ENCODE results near the gene TJAP1.
"Not testable (repeated sequence)": the region's sequence is repeated elsewhere in the genome, so short reads cannot be mapped to it uniquely, and the experiment has no call there.

TJAP1 gene

GRCh38 chr6:43481591-43482236 lies 4.3 kb downstream of the TJAP1 start:
- no peak for DNase-seq (ENCODE audit: low spot score)

- DNase-seq (ENCODE audit: low spot score) = no peak
These were observed 11.4 kb downstream of the TJAP1 start for GRCh38 chr6:43488667-43489276.

DNA sequence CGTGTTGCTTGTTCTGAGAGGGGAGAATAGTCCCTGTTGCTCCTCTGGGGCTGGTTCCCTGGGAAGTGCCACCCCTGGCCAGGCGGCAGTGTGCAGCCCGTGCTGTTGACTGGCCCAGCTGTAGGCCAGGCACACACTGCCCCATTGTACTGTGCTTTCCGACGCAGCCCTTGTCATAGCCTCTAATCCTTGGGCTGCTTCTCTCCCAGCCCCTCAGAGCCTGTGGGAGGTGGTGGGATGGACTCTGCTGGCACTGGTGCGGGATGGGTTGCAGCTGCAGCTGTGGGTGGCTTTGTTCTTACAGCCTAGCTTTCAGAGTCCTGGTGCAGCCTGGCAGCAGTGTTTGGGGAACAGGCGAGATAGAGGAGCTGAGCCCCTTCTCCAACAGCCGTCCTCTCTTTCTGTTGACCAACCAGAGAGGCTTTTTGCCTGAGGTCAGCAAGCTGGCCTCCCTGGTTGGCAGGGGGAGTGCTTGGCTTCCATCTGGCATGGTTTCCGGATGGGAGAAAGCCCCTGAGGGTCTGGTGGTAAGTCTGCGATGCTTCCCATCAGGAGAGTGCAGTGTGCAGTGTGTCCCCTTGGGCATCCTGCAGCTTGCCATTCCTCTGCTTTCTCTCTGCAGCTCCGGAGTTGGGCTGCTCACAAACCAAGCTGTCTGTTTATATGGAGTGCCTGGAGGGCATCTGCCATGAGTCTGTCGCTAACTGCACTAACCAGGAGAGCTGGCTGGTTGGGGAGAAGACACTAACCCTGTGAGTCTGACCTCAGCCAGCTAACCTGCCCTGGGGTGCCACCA lies 12.1 kb downstream of the TJAP1 start:
- no peak for DNase-seq (ENCODE audit: low spot score)

DNA sequence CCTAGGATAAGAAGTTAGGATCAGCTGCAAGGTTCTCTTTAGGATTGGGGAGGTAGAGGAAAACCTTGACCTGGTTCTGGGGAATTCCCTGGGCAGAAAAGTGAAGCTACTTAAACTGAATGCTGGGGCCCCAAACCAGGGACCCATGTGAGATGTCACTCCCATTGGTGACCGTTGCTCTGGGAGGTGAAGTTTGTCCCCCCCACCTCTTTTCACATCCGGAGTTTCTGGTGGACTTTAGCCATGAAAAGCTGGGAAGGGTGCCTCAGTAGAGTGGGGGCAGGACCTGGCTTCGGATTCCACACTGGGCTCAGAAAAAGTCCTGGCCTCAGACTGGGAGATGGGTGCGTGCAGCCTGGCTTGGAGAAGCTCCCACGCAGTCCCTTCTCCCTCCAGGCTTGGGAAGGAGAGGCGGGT lies 13.2 kb downstream of the TJAP1 start:
- no peak for DNase-seq (ENCODE audit: low spot score)

DNA sequence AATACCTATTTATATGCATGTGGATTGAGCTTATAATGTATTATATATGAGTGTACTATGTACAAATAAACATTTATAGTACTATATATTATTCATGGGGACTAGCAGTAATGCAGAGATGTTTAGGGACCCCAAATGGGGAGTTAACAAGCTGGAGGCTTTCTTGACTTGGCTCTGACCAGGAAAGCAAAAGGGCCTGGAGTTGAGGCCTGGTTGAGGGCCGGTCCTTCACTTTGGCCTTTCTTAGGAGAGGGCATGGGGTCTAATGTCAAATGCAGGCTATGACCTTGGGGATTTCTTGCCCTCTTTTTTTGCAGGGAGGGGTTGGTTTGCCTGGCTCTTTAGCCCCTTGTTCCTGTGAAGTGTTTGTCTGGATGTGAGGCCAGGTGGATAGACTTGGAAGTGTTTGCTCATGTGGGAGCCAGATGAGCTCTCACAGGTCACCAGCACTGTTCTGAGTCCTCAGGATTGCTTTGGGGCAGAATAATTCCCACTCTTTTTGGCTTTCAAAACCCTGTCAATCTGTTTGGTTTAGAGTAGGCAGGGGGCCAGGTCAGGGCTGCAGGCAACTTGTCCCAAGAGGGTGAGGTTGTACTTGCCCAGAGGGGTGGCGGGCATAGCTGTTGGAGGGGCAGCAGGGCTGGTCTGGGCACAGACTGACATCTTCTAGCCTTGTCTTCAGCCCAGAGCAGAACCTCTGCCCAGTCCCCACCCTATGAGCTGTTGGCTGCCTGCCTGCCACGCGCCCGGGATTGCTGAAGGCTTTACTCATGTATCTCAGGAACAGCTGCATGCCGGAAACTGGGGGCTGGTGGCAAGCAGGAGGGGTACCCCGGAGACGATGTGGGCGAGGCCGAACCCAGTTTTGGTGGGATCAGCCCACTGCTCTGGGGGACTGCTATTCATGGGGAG lies 14.6 kb downstream of the TJAP1 start:
- DNase-seq (ENCODE audit: low spot score) = no peak

DNA sequence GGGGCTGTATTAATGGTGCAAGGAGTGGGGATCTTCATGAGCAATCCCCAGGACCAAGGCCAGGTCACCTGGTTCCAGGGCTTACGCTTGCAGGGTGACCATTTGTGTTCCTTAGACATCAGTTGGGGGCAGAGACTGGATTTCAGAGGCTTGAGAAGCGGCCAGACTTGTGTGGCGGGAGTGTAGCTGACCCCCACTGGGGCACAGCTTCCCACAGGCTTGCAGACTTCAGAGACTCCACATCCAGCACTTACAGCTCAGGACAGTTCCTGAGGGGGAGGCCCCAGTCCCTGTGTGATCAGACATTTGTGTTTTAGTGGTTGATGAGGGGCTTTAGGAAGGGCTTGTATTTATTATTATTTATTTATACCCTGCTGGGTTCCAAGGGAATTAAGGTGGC lies 15.3 kb downstream of the TJAP1 start:
- DNase-seq (ENCODE audit: low spot score) = no peak

DNA sequence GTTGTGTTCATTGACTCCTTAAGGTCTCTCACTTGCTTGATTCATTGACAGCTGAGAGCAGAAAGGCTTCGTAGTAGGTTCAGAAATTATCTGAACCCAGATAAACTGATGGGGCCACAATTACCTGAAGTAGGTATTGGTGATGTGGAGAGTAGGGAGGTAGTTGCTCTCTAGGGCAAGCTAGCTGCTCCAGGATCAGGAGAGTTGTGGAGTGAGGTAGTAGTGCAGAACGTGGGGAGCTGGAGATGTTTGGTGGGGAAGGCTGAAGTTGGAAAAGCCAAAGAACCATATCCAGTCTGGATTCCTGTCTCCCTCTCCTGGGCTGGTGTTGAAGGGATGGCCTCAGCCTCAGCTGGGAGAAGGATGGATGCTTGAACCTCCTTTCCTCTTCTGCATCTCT lies 15.9 kb downstream of the TJAP1 start:
- DNase-seq (ENCODE audit: low spot score) = no peak

- no peak for DNase-seq (ENCODE audit: low spot score)
These were observed 16.5 kb downstream of the TJAP1 start for GRCh38 chr6:43493833-43494232.

DNA sequence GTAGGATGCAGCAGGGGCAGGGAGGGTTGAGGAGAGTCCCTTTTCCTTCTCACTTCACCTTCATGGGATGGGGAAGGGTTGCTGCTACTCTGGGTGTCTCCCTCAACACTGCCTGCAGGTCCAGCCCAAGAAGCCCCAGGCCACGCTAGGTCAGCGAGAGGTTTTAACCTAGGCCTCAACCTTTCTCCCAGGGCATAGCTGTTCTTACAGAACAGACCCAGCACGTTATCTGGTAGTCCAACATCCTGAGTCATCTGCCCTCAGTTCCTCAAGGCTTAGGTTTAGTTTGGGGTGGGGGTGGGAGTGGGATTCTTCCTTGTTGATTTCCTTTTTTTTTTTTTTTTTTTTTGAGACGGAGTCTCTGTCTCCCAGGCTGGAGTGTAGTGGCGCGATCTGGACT lies 17.0 kb downstream of the TJAP1 start:
- DNase-seq (ENCODE audit: low spot score) = no peak

DNA sequence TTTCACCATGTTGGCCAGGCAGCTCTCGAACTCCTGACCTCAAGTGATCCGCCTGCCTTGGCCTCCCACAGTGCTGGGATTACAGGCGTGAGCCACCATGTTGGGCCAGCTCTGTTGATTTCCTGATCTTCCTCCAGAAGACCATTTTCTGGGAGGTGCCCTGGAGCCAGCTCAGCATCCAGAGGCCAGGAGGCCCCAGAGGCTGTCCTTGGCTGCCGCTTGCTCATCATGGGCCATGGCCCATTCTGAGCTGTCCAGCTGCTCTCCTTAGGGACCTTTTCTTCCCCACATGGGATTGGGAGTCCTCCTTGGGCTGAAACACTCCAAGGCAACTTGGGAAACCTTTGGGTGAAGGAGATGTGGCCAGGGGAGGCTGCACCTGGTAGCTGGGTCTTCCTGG lies 17.4 kb downstream of the TJAP1 start:
- no peak for DNase-seq (ENCODE audit: low spot score)

- DNase-seq (ENCODE audit: low spot score) = no peak
These were observed 18.1 kb downstream of the TJAP1 start for GRCh38 chr6:43495409-43495941.

GRCh38 chr6:43496370-43497128 lies 19.2 kb downstream of the TJAP1 start:
- DNase-seq (ENCODE audit: low spot score) = no peak

GRCh38 chr6:43497129-43497396 lies 19.7 kb downstream of the TJAP1 start:
- DNase-seq (ENCODE audit: low spot score) = no peak

DNA sequence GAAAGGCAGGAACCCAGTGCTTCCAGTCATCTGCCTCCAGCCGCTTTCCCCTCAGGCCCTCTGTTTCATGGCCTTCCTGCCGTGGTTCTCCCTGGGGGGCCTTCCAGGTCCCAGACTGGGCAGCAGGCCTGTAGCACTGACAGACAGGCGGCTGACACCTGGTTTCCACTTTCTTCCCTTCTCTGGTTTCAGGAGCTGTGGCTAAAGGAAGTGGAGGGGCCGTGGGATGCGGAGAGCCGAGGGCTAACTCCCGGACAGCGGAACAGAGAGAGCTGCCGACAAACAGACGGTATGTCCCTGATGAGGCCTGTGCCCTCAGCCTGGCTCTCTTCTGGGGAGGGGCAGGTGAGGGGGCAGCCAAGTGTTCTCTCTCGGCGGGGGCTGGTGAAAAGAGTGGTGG lies 20.3 kb downstream of the TJAP1 start:
- no peak for DNase-seq (ENCODE audit: low spot score)

- DNase-seq (ENCODE audit: low spot score) = not testable (repeated sequence)
These were observed 20.9 kb downstream of the TJAP1 start for GRCh38 chr6:43498291-43498690.

GRCh38 chr6:43499028-43499815 lies 21.9 kb downstream of the TJAP1 start:
- DNase-seq (ENCODE audit: low spot score) = no peak

GRCh38 chr6:43500921-43501320 lies 23.6 kb downstream of the TJAP1 start:
- DNase-seq (ENCODE audit: low spot score) = no peak

DNA sequence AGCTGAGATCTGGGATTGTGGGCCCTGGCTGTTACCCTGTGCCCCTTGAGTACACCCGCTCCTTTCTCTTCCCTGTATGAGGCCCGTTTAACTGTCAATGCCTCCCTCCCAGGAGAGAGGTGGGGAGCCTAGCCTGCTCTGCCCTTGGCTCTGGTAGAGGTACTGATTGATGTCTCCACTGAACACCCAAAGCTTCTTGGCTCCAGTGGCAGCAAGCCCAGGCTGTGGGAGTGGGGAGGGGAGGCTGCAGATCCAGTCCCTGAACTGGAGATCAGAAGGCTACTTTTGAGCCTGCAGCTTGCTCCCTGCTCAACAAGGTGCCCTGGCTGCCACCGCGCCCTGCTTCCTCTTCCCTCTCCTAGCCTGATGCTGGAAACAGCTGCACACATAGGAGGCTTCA lies 25.3 kb downstream of the TJAP1 start:
- DNase-seq (ENCODE audit: low spot score) = no peak

GRCh38 chr6:43503443-43503842 lies 26.1 kb downstream of the TJAP1 start:
- DNase-seq (ENCODE audit: low spot score) = no peak

DNA sequence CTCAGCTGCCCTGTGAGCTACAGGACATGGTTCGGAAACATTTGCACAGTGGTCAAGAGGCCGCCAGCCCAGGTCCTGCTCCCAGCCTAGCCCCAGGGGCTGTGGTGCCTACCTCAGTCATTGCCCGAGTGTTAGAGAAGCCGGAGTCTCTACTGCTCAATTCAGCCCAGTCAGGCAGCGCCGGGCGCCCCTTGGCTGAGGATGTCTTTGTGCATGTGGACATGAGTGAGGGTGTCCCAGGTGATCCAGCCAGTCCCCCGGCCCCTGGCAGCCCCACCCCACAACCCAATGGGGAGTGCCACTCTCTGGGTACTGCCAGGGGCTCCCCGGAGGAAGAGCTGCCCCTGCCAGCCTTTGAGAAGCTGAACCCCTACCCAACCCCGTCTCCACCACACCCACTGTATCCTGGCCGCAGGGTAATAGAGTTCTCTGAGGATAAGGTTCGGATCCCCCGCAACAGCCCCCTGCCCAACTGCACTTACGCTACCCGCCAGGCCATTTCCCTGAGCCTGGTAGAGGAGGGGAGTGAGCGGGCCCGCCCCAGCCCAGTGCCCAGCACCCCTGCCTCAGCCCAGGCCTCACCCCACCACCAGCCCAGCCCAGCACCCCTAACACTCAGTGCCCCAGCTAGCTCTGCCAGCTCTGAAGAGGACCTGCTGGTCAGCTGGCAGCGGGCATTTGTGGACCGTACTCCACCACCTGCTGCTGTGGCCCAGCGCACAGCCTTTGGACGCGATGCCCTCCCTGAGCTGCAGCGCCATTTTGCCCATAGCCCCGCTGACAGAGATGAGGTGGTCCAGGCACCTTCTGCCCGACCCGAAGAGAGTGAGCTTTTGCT lies 27.6 kb downstream of the TJAP1 start:
- no peak for DNase-seq (ENCODE audit: low spot score)

Data from ecto neural progenitor cell (in vitro differentiated cells).